PC-3 (cell line): ENCODE measurements around the gene ROBO2.

Experiments used
- CTCF ChIP-seq: fragments of 300-600 bp; sonication (generic); conservative IDR thresholded peaks from 2 replicates; pipeline ENCODE4 v1.5.1; 2017; ENCODE audit warnings: antibody characterized with exemption, low read depth, mild to moderate bottlenecking, low read length
- EZH2 ChIP-seq: fragments of 300-600 bp; sonication (generic); IDR thresholded peaks from one replicate; pipeline ENCODE4 v1.6.1; 2017; ENCODE audit warnings: antibody characterized with exemption, mild to moderate bottlenecking, low read length; ENCODE audit not compliant: unreplicated experiment
- EZH2phosphoT487 ChIP-seq: fragments of 300-600 bp; sonication (generic); IDR thresholded peaks from 2 replicates; pipeline ENCODE4 v1.6.1; 2018; ENCODE audit warnings: mild to moderate bottlenecking, antibody characterized with exemption, low read length, borderline replicate concordance

GRCh38 chr3:77365152-77365551 lies 325.3 kb downstream of the ROBO2 start:
- no peak for TF ChIP-seq CTCF
- TF ChIP-seq EZH2 = no peak
- TF ChIP-seq EZH2phosphoT487 = no peak
